ENCODE results near the gene PLA2G15. TPM values are rescaled to one million over a fixed set of nuclear protein-coding genes. Genes with fewer than 3 reads are reported as not detected.
A peak's percentile ranks its signal among the peaks of the same experiment; 100 is the strongest.

Gene PLA2G15
- total RNA-seq, 3 donors from 2014 or later, result 13.2 to 14.2 (median 13.5) TPM

DNA sequence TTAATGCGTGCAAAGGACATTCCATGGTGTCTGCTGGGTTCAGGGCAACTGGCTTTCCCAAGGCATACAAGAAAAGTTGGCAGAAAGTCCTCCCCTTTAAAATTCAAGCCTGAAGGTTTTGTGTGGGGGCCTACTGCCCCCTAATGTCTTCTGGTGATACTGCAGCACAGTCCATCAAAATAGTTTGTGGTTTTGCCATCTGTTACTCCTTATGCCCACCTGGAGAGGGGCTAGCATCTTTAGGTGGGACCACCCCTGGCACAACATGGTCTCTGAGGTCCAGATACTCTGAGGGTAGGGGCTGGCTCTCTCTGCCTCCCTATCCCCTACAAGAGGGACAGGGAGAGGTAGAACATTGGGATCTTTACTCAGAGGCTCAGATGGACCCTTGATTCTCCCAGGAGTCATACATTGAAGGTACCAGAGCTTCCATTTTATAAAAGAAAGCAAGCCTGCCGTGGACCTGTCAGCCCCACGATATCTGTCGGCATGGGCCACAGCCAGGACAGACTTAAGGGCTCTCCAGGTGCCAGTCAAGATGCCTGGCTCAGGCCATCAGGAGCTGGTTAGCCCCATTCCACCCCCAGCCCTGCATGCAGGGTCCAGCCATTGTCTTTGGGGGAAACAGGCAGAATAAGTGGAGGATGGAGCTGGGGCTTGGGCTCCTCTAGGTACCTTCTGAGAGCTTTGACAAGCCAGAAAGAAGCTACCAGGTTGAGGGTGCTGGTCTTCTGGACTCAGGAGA is 15.6 kb upstream of the PLA2G15 start:
- peaks cover 25% of the 10 kb centered on the region for H3K4me1 ChIP-seq (ENCODE audit: low read depth)
- intact Hi-C loops (cut with DNase I, micrococcal nuclease), result no loop called here
- TF ChIP-seq CTCF (IDR thresholded peaks at IDR 0.05), result peak; percentile 68
- no peaks in the 10 kb centered on the region for H3K9me3 ChIP-seq
- peak; percentile 12 for ATAC-seq
- no peak overlapping the region for H3K4me3 ChIP-seq
- peaks cover 3% of the 10 kb centered on the region for H3K36me3 ChIP-seq (ENCODE audit: low read depth)
- DNase-seq, result peak in 1 of 3 donors; percentile 53

DNA sequence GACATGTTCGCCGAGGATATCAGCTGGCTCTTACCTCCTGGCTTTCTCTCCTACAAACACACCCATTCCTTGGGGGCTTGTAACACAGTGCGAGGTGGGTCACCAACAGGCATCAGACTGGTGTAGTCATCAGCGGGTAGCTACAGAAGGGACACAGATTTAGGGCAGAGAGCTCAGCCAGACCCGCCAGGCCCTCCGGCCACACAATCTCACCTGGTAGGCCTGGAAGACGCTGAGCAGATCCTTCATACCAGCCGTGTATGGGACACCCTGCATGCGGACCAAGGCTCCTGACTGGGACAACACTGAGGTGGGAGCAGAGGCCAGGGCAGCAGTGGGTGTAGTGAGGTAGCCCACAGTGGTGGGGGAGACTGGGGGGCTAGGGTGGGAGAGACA is 15.0 kb upstream of the PLA2G15 start:
- H3K4me3 ChIP-seq, result no peak overlapping the region
- intact Hi-C loops (cut with DNase I, micrococcal nuclease), result no loop called here
- peaks cover 6% of the 10 kb centered on the region for H3K36me3 ChIP-seq (ENCODE audit: low read depth)
- no peak for TF ChIP-seq CTCF (IDR thresholded peaks at IDR 0.05)
- H3K9me3 ChIP-seq, result no peaks in the 10 kb centered on the region
- peaks cover 25% of the 10 kb centered on the region for H3K4me1 ChIP-seq (ENCODE audit: low read depth)
- no peak for ATAC-seq
- no peak for DNase-seq

DNA sequence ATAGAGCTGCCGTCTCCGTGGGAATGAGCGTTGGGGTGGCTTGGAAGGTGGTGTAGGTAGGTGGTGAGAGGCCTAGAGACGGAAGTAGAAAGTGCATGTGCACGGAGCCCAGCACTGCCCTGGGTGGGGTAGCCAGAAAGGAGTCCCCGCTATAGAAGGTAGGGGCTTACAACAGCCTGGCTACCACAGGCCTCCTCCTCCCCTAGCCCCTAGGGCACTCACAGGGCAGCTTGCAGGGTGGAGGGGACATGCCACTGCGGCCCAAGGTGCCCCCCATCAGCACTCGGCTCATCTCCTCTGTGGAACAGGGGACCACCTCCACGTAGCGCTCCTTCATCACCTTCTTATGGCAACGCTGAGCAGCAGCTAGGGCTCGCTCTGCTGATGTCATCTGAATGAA is 14.2 kb upstream of the PLA2G15 start:
- H3K4me3 ChIP-seq, result no peak overlapping the region
- H3K4me1 ChIP-seq (ENCODE audit: low read depth), result peaks cover 25% of the 10 kb centered on the region
- H3K36me3 ChIP-seq (ENCODE audit: low read depth), result peaks cover 6% of the 10 kb centered on the region
- no peak for DNase-seq
- no peaks in the 10 kb centered on the region for H3K9me3 ChIP-seq
- TF ChIP-seq CTCF (IDR thresholded peaks at IDR 0.05), result no peak
- no peak for ATAC-seq
- intact Hi-C loops (cut with DNase I, micrococcal nuclease), result no loop called here

DNA sequence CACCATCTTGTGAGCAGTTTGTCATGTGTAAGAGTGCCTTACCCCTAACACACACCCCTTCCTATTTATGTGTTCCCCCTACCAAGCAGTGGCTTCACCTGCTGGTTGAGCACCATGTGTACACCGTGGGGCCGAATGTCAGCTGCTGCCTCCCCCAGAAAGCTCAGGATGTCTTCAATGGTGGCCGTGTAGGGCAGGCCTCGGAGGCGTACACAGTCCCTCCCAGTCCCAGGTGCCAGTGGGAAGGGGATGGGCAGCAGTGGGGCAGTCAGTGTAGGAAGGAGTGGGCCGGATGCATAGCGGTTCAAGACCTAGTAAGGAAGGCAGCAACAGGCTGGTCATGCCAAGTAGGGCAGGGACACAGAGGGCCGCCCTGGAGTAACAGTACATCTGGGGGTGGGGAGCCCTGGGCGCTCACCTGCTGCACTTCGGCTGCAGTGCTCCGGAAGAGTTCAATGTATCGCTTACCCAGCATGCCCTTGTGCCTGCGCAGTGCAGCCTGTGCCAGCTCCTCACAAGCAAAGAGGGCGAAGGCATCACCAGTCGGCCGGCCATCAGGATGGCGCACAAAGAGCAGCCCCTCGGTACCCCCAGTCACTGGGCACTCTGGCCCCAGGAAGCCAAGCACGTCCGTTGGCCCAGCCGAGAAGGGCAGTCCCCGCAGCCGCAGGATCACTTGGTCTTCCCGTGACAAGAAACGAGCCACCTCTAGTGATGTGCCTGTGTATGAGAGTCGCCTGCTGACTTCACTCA is 13.6 kb upstream of the PLA2G15 start:
- Histone ChIP-seq H3K4me1 (ENCODE audit: low read depth) (peaks cover 25% of the 10 kb centered on the region), H3K36me3 (ENCODE audit: low read depth) (peaks cover 6% of the 10 kb centered on the region), H3K4me3 (no peak overlapping the region), H3K9me3 (no peaks in the 10 kb centered on the region)
- no peak for DNase-seq
- intact Hi-C loops (cut with DNase I, micrococcal nuclease), result no loop called here
- TF ChIP-seq CTCF (IDR thresholded peaks at IDR 0.05), result no peak
- no peak for ATAC-seq

DNA sequence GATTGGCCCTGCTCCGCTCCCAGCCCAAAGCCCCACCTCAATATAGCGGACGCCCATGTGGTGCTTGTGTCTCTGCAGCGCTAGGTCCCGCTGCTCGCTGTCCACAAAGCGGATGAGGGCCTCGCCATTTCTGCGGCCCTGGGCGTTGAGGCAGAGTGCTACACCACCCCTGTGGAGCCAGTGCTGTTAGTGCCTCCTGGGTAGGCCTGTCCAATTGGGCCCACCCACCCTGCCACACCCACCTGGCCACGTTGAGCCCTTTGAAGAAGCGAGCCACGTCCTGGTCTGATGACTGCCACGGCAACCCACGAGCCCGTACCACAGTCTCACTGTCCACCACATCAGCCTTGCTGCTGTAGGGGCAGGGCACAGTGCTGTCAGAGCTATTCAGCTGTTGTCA is 12.8 kb upstream of the PLA2G15 start:
- Histone ChIP-seq H3K9me3 (no peaks in the 10 kb centered on the region), H3K36me3 (ENCODE audit: low read depth) (peaks cover 3% of the 10 kb centered on the region), H3K4me1 (ENCODE audit: low read depth) (peaks cover 19% of the 10 kb centered on the region), H3K4me3 (no peak overlapping the region)
- DNase-seq (peak in 2 of 3 donors; percentile 58 to 62), ATAC-seq (no peak)
- TF ChIP-seq CTCF (IDR thresholded peaks at IDR 0.05), result no peak
- intact Hi-C loops (cut with DNase I, micrococcal nuclease), result no loop called here
